Suprapubic skin (tissue), 4 donors: Measurements from ENCODE around the gene RUNX1.

Source experiments
- CTCF ChIP-seq, 2 donors: fragments of 200-600 bp in 1 of 2; fragments of 450-650 bp in 1 of 2; sonication (generic) in 1 of 2; IDR thresholded peaks; one replicate each; pipeline ENCODE4 v1.5.1; 2016 to 2019; ENCODE audit warnings: antibody characterized with exemption in 2 of 2, mild to moderate bottlenecking in 1 of 2, moderate library complexity in 1 of 2
- EP300 ChIP-seq: sonication (generic); formaldehyde crosslinking; IDR thresholded peaks from one replicate; pipeline ENCODE4 v1.6.1; 2017; ENCODE audit warnings: antibody characterized with exemption
- POLR2A ChIP-seq, 2 donors: fragments of 450-650 bp; IDR thresholded peaks; one replicate each; pipeline ENCODE4 v1.6.1; 2017; ENCODE audit warnings: antibody characterized with exemption in 2 of 2, mild to moderate bottlenecking in 2 of 2, moderate library complexity in 2 of 2
- POLR2AphosphoS5 ChIP-seq, 3 donors: sonication (generic); formaldehyde crosslinking; IDR thresholded peaks; one replicate each; pipeline ENCODE4 v1.6.1; 2017; ENCODE audit warnings: antibody characterized with exemption in 3 of 3

GRCh38 chr21:34968414-34969333, 80.4 kb downstream of the RUNX1 start:
- TF ChIP-seq POLR2A (IDR thresholded peaks at IDR 0.05) (no peak), CTCF (IDR thresholded peaks at IDR 0.05) (no peak), POLR2AphosphoS5 (IDR thresholded peaks at IDR 0.05) (no peak), EP300 (no peak)
